NOMO-1 treated with DMSO at 0.1 percent for 48 hours (cell line): ENCODE results near the gene DACT3.

Source experiments
- DNase-seq: peaks from one replicate; lab custom pipeline; 2025; ENCODE audit not compliant: unreplicated experiment; lab: John Stamatoyannopoulos, UW

DACT3 gene

GRCh38 chr19:46601318-46602224, 59.4 kb downstream of the DACT3 start, which contains the start of gene CALM3:
Gene CALM3 (plus strand): TSS chr19:46601330. CDS start chr19:46601435, 105 bp downstream.
- no peak for DNase-seq

- DNase-seq = peak; percentile 98
These were observed 60.3 kb downstream of the DACT3 start for GRCh38 chr19:46600384-46601317.

DNA sequence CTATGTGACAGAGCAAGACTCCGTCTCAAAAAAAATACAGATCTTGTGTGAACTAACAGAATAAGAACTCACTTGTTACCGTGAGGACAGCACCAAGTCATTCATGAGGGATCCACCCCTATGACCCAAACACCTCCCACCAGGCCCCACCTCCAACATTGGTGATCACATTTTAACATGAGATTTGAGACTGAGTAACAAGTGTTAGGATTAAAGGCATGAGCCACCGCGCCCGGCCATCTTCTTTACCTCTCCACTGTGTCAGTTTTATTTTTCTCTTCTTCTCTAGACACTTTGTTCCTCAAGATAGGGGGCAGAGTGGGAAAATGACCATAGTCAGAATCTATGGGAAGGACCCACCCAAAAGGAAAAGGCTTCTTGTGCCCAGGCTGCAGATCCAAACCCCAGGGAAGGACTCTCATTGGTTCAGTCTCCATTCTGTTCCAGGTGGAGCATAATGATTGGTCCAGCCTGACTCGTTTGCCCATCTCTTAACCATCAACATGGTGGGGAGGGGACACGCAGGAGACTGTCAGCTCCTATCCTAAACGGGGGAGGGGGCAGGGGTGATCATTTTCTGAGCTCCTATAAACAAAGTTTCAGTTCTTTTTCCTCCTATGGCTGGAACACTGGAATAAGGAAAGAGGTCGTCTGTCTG, 61.1 kb downstream of the DACT3 start:
- DNase-seq = no peak

DNA sequence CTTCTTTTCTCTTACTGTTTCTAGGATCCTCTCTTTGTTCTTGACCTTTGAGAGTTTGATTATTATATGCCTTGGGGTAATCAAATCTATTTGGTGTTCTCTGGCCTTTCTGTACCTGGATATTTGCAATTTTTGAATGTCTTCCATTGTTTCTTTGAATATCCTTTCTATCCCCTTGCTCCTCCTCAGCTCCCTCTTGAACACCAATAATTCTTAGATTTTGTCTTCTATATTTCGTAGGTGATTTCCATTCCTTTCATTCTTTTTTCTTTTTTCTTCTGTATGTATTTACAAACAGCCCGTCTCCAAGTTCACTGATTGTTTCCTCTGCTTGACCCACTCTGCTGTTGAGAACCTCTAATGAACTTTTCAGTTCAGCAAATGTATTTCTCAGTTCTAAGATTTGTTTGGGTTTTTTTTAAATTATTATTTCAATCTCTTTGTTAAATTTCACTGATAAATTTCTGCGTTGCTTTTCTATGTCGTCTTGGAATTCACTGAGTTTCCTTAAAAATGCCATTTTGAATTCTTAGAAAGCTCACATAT, 62.5 kb downstream of the DACT3 start:
- no peak for DNase-seq
